ENCODE results near the gene CEP85L. TPM values are rescaled to one million over a fixed set of nuclear protein-coding genes. Genes with fewer than 3 reads are reported as not detected.

The CEP85L gene
- total and polyA plus RNA-seq, 10 donors, result 6.3 to 46.5 (median 30.7) TPM

DNA sequence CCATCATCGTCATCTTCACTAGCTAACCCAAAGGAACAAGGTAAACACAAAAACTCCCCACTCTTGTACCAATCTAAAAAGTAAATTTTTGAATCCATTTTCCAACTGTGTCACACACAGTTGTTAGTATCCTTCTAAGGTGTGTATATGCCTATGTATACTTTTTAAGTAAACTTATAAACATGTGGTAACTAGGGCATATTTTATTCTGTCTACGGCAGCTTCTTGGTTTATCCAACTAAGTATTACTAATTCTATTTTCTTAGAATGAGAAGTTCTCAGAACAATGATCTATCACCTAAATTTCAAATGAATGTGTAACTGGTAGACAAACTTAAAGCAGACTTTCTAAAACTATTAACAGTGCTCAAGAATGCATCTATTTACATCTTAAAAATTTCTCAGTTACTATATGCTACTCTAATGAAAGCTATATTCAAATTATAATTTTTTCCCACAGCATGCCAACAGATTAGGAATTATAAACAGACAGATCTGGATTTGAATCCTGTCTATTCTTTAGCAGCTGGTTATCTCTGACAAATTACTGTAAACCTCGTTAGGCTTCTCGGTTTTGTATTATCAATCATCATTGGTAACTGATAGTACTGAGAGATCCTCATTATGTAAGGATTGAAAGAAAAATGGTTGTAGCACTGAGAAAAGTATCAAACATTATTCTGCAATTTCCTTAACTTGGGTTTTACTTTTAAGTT lies 105.1 kb downstream of the CEP85L start:
- no peaks in the 10 kb centered on the region for H3K27me3 ChIP-seq (replicated peaks in 1 of 7)
- DNase-seq, result no peak
- TF ChIP-seq POLR2AphosphoS5 (IDR thresholded peaks at IDR 0.05) (no peak), POLR2A (IDR thresholded peaks at IDR 0.05) (no peak)
- TF ChIP-seq, protein P1, sequence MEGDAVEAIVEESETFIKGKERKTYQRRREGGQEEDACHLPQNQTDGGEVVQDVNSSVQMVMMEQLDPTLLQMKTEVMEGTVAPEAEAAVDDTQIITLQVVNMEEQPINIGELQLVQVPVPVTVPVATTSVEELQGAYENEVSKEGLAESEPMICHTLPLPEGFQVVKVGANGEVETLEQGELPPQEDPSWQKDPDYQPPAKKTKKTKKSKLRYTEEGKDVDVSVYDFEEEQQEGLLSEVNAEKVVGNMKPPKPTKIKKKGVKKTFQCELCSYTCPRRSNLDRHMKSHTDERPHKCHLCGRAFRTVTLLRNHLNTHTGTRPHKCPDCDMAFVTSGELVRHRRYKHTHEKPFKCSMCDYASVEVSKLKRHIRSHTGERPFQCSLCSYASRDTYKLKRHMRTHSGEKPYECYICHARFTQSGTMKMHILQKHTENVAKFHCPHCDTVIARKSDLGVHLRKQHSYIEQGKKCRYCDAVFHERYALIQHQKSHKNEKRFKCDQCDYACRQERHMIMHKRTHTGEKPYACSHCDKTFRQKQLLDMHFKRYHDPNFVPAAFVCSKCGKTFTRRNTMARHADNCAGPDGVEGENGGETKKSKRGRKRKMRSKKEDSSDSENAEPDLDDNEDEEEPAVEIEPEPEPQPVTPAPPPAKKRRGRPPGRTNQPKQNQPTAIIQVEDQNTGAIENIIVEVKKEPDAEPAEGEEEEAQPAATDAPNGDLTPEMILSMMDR (IDR thresholded peaks at IDR 0.05 in 8 of 11, conservative IDR thresholded peaks at IDR 0.05 in 3 of 11), result no peak
- H3K27ac ChIP-seq, result no peak overlapping the region
- H3K4me3 ChIP-seq, result no peak overlapping the region
- H3K36me3 ChIP-seq, result no peaks in the 10 kb centered on the region
- peaks cover 0 to 26% (median 4%) of the 10 kb centered on the region in 6 donors for H3K4me1 ChIP-seq
- H3K9me3 ChIP-seq, result no peaks in the 10 kb centered on the region
- intact Hi-C loops (cut with DNase I; ENCODE audit: low total_unique reads), result no loop called here
- WGBS, 5 donors, result 83 to 88% (median 86%) methylated on average over 4 of the region's 4 CpGs

DNA sequence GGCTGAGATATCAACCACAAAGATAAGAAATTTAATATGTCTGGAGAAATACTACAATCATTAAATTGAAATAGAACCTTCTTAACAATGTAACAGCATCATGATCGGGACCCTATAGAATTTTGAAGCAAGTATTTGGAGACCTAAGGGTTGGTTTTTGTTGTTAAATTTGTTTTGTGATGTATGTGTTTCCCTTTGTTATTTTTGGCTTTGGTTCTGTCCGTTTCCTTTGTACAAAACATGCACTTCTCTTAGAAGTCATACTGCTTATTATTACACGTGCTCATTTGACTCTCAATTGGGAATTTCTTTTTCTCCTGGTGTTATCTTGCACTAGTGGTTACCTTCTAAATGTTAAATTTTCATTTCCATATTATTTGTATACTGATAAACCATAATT lies 107.3 kb downstream of the CEP85L start:
- TF ChIP-seq POLR2A (IDR thresholded peaks at IDR 0.05), result no peak
- no peak for TF ChIP-seq POLR2AphosphoS5 (IDR thresholded peaks at IDR 0.05)
- TF ChIP-seq, protein P1 (IDR thresholded peaks at IDR 0.05 in 8 of 11, conservative IDR thresholded peaks at IDR 0.05 in 3 of 11), result no peak
- Histone ChIP-seq H3K9me3 (no peaks in the 10 kb centered on the region), H3K4me1 (peaks cover 0 to 10% (median 0%) of the 10 kb centered on the region in 6 donors), H3K27ac (no peak overlapping the region), H3K27me3 (replicated peaks in 1 of 7) (no peaks in the 10 kb centered on the region), H3K36me3 (no peaks in the 10 kb centered on the region), H3K4me3 (no peak overlapping the region)
- DNase-seq, result no peak
- intact Hi-C loops (cut with DNase I; ENCODE audit: low total_unique reads), result no loop called here
- 81 to 93% (median 84%) methylated on average over 3 of the region's 3 CpGs for WGBS, 5 donors

DNA sequence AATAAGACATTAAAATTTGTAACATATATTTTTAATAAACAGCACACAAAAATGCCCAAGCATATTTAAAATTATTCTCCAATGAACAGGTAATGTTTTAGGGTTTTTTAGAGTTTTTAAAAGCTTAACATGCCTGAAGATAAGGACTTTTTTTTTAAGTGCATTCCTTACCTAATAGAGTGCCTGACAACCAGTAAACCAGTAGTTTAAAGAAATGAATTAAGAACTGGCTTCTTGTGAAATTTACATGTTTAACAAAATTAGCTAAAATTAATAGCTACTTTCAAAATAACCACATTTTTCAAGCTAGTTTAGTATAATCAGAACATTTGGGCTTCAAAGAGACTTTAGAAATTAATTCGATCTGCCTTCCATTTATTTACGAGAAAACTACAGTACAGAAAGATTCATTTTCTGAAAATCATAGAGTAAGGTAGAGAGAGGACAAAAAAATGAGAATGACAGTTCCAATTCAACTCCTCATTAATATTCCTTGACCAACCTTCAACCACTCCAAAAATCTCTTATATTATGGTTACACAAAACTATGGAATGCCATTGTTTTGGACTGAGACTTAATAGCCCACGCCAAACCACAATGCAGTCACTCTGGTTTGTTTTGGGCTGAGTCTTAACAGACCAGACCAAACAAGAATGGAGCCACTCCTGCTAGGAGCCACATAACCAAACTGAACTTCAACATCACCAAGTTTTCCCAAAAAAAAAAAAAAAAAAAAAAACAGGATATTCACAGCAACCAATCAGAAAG lies 109.0 kb downstream of the CEP85L start:
- Histone ChIP-seq H3K9me3 (no peaks in the 10 kb centered on the region), H3K4me1 (peaks cover 0 to 4% (median 0%) of the 10 kb centered on the region in 6 donors), H3K27me3 (replicated peaks in 1 of 7) (no peaks in the 10 kb centered on the region), H3K4me3 (no peak overlapping the region), H3K27ac (no peak overlapping the region), H3K36me3 (no peaks in the 10 kb centered on the region)
- no peak for TF ChIP-seq POLR2A (IDR thresholded peaks at IDR 0.05)
- TF ChIP-seq, protein P1 (IDR thresholded peaks at IDR 0.05 in 8 of 11, conservative IDR thresholded peaks at IDR 0.05 in 3 of 11), result no peak
- no peak for TF ChIP-seq POLR2AphosphoS5 (IDR thresholded peaks at IDR 0.05)
- intact Hi-C loops (cut with DNase I; ENCODE audit: low total_unique reads), result no loop called here
- WGBS, 5 donors, result 94 to 100% (median 97%) methylated on average over 3 of the region's 3 CpGs
- no peak for DNase-seq

DNA sequence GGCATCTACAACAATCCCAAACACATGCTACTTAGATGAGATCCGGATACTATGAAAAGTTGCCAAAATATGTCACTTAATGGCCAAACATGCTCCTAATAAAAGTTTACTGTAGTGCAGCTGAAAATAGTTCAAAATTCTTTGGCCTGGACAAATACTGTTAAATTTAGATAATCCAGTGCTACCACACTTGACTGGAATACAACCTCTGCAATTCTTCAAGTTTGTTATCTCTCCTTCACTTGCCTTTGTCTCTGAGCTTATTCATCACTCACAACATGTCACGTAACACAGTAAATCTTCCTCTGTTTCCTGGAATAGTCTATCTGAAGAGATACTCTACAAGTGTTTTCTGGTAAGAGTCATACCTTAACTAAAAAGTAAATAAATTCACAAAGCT lies 113.8 kb downstream of the CEP85L start:
- no peak overlapping the region for H3K27ac ChIP-seq
- DNase-seq, result no peak
- TF ChIP-seq POLR2A (IDR thresholded peaks at IDR 0.05) (no peak), POLR2AphosphoS5 (IDR thresholded peaks at IDR 0.05) (no peak)
- TF ChIP-seq, protein P1 (IDR thresholded peaks at IDR 0.05 in 8 of 11, conservative IDR thresholded peaks at IDR 0.05 in 3 of 11), result no peak
- no peaks in the 10 kb centered on the region for H3K36me3 ChIP-seq
- WGBS, 5 donors, result 66 to 79% (median 71%) methylated on average over 2 of the region's 2 CpGs
- H3K9me3 ChIP-seq, result no peaks in the 10 kb centered on the region
- intact Hi-C loops (cut with DNase I; ENCODE audit: low total_unique reads), result no loop called here
- H3K4me1 ChIP-seq, result no peaks in the 10 kb centered on the region
- no peak overlapping the region for H3K4me3 ChIP-seq
- H3K27me3 ChIP-seq (replicated peaks in 1 of 7), result no peaks in the 10 kb centered on the region
